GM12878 (cell line): ENCODE measurements around the gene YARS1. TPM values are rescaled to one million over a fixed set of nuclear protein-coding genes. Genes with fewer than 3 reads are reported as not detected.

Experiments
- CREM ChIP-seq: IDR thresholded peaks from 2 replicates; pipeline ENCODE4 v1.6.1; 2014; ENCODE audit warnings: antibody characterized with exemption, low read depth
- ESRRA ChIP-seq: IDR thresholded peaks from 2 replicates; pipeline ENCODE4 v1.6.1; 2012; ENCODE audit warnings: mild to moderate bottlenecking, low read length, improper control_type of control experiment
- EZH2 ChIP-seq: IDR thresholded peaks from 2 replicates; pipeline ENCODE4 v1.6.1; 2012; ENCODE audit warnings: low read depth, mild to moderate bottlenecking, control low read depth, inconsistent platforms, low read length, borderline replicate concordance; ENCODE audit not compliant: control insufficient read depth
- GATAD2B ChIP-seq: fragments of 450-650 bp; conservative IDR thresholded peaks from 2 replicates; pipeline ENCODE4 v1.6.1; 2017; ENCODE audit warnings: low read depth, mild to moderate bottlenecking, moderate library complexity
- HDAC6 ChIP-seq: fragments of 200-600 bp; sonication (generic); IDR thresholded peaks from one replicate; pipeline ENCODE4 v1.8.0; 2017; ENCODE audit warnings: antibody characterized with exemption; ENCODE audit not compliant: unreplicated experiment
- IRF5 ChIP-seq: fragments of 450-650 bp; IDR thresholded peaks from 2 replicates; pipeline ENCODE4 v1.6.1; 2017; ENCODE audit warnings: borderline replicate concordance
- LARP7 ChIP-seq: fragments of 450-650 bp; IDR thresholded peaks from 2 replicates; pipeline ENCODE4 v1.6.1; 2017; ENCODE audit warnings: mild to moderate bottlenecking
- MEF2A ChIP-seq: IDR thresholded peaks from 2 replicates; pipeline ENCODE4 v1.6.1; 2011; ENCODE audit warnings: low read depth, mild to moderate bottlenecking, low read length, moderate library complexity; ENCODE audit not compliant: insufficient read depth
- PAX8 ChIP-seq: fragments of 450-650 bp; IDR thresholded peaks from 2 replicates; pipeline ENCODE4 v1.6.1; 2017; ENCODE audit warnings: mild to moderate bottlenecking, moderate library complexity
- POLR2A ChIP-seq: IDR thresholded peaks from 2 replicates; pipeline ENCODE4 v1.6.1; 2011; ENCODE audit warnings: low read depth, mild to moderate bottlenecking, low read length
- POLR2AphosphoS2 ChIP-seq: IDR thresholded peaks from 2 replicates; pipeline ENCODE4 v1.6.1; 2011; ENCODE audit warnings: low read depth, mild to moderate bottlenecking, low read length, improper control_type of control experiment, moderate library complexity
- POLR2AphosphoS5 ChIP-seq: IDR thresholded peaks from 2 replicates; pipeline ENCODE4 v1.6.1; 2011; ENCODE audit warnings: mild to moderate bottlenecking, low read length, inconsistent platforms
- POU2F2 ChIP-seq: IDR thresholded peaks from 3 replicates; pipeline ENCODE4 v1.6.1; 2011; ENCODE audit warnings: low read depth, mild to moderate bottlenecking, low read length, borderline replicate concordance
- RELA ChIP-seq: fragments of 450-650 bp; IDR thresholded peaks from 2 replicates; pipeline ENCODE4 v1.8.0; 2014; ENCODE audit warnings: borderline replicate concordance; ENCODE audit not compliant: partially characterized antibody
- SMARCA5 ChIP-seq: fragments of 450-650 bp; IDR thresholded peaks from 2 replicates; pipeline ENCODE4 v1.6.1; 2017; ENCODE audit warnings: mild to moderate bottlenecking
- SMC3 ChIP-seq: IDR thresholded peaks from 2 replicates; pipeline ENCODE4 v1.6.1; 2011; ENCODE audit warnings: low read length, improper control_type of control experiment, borderline replicate concordance
- STAT1 ChIP-seq: fragments of 450-650 bp; conservative IDR thresholded peaks from 2 replicates; pipeline ENCODE4 v1.6.1; 2014; ENCODE audit warnings: antibody characterized with exemption, mild to moderate bottlenecking
- YY1 ChIP-seq: IDR thresholded peaks from 2 replicates; pipeline ENCODE4 v1.6.1; 2011; ENCODE audit warnings: low read depth, mild to moderate bottlenecking, low read length
- ZNF384 ChIP-seq: IDR thresholded peaks from 2 replicates; pipeline ENCODE4 v1.6.1; 2012; ENCODE audit warnings: low read depth, mild to moderate bottlenecking, low read length, improper control_type of control experiment, borderline replicate concordance
- ZSCAN29 ChIP-seq: fragments of 450-650 bp; IDR thresholded peaks from 2 replicates; pipeline ENCODE4 v1.6.1; 2017; ENCODE audit warnings: mild to moderate bottlenecking, moderate library complexity
- ZZZ3 ChIP-seq: IDR thresholded peaks from 2 replicates; pipeline ENCODE4 v1.6.1; 2011; ENCODE audit warnings: low read depth; ENCODE audit not compliant: control insufficient read depth, insufficient read length
- polyA plus RNA-seq, 11 experiments: library from polyadenylated mRNA; depleted of rRNA in 4 of 11; unstranded in 6 of 11; stranded (reverse) in 5 of 11; fragments of >200 nt; fragmentation: Nextera tagmentation in 4 of 11; fragmentation: Illumina TruSeq in 1 of 11; extraction: Ambion mirVana in 4 of 11; extraction: Trizol in 1 of 11; gene quantifications; 1 replicate in 1 of 11; 2 replicates in 10 of 11; pipeline versions ENCODE4 v1.2.1 to v1.2.3, GENCODE V29; 2011 to 2016; ENCODE audit warnings: inconsistent platforms in 2 of 11, missing spikeins in 2 of 11, low read depth in 1 of 11
- total RNA-seq, 4 experiments: library from RNA; depleted of rRNA in 3 of 4; stranded (reverse); fragments of >200 nt in 3 of 4; fragmentation: Illumina TruSeq in 1 of 4; extraction: Trizol in 1 of 4; gene quantifications; 2 replicates each; pipeline versions ENCODE4 v1.2.1 to v1.2.3, GENCODE V29; 2013 to 2021
- TF ChIP-seq, protein P1 (sequence below): fragments of 450-650 bp; IDR thresholded peaks from 2 replicates; pipeline ENCODE4 v1.6.1; 2017; ENCODE audit warnings: mild to moderate bottlenecking, moderate library complexity
- TF ChIP-seq, protein P2 (sequence below): IDR thresholded peaks from 2 replicates; pipeline ENCODE4 v1.6.1; 2012; ENCODE audit warnings: low read depth, low read length, improper control_type of control experiment
- TF ChIP-seq, protein P3 (sequence below): fragments of 450-650 bp; IDR thresholded peaks from 2 replicates; pipeline ENCODE4 v1.6.1; 2017; ENCODE audit warnings: low read depth, mild to moderate bottlenecking, moderate library complexity

Gene YARS1
- total and polyA plus RNA-seq, 10 of the 15 experiments (the other 5 are each of a cell fraction or from before 2014, with no cell fraction given), result 39.9 to 202 (median 136) TPM

DNA sequence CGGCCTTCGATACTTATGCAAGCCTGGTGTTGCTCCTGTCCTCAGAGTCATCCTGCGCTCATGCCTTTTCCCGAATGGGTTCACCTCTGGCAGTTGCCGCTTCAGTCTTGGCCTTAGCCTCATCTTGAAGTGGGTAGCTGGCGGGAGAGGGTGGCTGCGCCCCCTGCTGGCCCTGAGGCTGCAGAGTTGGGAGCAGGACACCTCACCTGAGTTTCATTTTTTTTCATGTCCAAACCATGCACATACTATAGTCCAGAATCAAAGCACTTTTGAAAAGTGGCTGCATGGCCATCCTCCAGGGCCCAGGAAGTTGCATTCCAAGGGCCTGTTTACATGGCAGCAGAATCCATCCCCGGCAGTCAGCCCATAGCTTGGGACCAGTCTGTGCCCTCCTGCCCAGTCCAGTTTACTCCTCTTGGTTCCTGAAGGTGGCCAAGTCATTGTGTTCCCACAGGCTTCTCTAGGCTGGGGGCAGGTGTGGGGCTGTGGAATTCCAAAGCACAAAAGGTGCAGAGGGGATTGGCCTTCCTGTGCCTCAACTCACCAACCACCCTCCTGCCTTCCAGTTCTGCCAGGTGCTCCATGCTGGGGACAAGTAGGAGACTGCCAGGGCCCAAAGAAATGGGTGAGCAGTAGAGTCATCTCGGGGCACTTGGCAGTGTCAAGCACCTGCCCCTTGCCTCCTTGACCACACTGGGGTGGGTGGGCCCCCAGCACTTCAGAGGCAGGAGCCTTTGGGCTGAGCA is 44.0 kb downstream of the YARS1 start (continued):
- TF ChIP-seq POLR2A, result peak; percentile 8; the same call in 1 of the 2 replicates
- TF ChIP-seq, protein P1, sequence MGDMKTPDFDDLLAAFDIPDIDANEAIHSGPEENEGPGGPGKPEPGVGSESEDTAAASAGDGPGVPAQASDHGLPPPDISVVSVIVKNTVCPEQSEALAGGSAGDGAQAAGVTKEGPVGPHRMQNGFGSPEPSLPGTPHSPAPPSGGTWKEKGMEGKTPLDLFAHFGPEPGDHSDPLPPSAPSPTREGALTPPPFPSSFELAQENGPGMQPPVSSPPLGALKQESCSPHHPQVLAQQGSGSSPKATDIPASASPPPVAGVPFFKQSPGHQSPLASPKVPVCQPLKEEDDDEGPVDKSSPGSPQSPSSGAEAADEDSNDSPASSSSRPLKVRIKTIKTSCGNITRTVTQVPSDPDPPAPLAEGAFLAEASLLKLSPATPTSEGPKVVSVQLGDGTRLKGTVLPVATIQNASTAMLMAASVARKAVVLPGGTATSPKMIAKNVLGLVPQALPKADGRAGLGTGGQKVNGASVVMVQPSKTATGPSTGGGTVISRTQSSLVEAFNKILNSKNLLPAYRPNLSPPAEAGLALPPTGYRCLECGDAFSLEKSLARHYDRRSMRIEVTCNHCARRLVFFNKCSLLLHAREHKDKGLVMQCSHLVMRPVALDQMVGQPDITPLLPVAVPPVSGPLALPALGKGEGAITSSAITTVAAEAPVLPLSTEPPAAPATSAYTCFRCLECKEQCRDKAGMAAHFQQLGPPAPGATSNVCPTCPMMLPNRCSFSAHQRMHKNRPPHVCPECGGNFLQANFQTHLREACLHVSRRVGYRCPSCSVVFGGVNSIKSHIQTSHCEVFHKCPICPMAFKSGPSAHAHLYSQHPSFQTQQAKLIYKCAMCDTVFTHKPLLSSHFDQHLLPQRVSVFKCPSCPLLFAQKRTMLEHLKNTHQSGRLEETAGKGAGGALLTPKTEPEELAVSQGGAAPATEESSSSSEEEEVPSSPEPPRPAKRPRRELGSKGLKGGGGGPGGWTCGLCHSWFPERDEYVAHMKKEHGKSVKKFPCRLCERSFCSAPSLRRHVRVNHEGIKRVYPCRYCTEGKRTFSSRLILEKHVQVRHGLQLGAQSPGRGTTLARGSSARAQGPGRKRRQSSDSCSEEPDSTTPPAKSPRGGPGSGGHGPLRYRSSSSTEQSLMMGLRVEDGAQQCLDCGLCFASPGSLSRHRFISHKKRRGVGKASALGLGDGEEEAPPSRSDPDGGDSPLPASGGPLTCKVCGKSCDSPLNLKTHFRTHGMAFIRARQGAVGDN, result no peak
- no peak for TF ChIP-seq POLR2AphosphoS2
- no peak for TF ChIP-seq MEF2A
- TF ChIP-seq POLR2AphosphoS5, result no peak; the same call in 1 of the 2 replicates
- no peak for TF ChIP-seq HDAC6
- TF ChIP-seq SMARCA5, result peak; percentile 65; the same call in 1 of the 2 replicates
- TF ChIP-seq STAT1, result no peak
- no peak for TF ChIP-seq ZSCAN29
- TF ChIP-seq EZH2, result no peak
- peak; percentile 31; the same call in 1 of the 2 replicates for TF ChIP-seq LARP7
- TF ChIP-seq ESRRA, result no peak
- no peak for TF ChIP-seq POU2F2
- TF ChIP-seq, protein P2, sequence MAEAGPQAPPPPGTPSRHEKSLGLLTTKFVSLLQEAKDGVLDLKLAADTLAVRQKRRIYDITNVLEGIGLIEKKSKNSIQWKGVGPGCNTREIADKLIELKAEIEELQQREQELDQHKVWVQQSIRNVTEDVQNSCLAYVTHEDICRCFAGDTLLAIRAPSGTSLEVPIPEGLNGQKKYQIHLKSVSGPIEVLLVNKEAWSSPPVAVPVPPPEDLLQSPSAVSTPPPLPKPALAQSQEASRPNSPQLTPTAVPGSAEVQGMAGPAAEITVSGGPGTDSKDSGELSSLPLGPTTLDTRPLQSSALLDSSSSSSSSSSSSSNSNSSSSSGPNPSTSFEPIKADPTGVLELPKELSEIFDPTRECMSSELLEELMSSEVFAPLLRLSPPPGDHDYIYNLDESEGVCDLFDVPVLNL, result no peak
- TF ChIP-seq GATAD2B, result no peak
- no peak for TF ChIP-seq PAX8
- peak; percentile 96 for TF ChIP-seq SMC3
- peak; percentile 34 for TF ChIP-seq RELA
- peak; percentile 71 for TF ChIP-seq ZNF384
- no peak for TF ChIP-seq ZZZ3
- TF ChIP-seq CREM, result no peak
- TF ChIP-seq IRF5, result no peak
- TF ChIP-seq YY1, result peak; percentile 78; the same call in 1 of the 2 replicates
- TF ChIP-seq, protein P3, sequence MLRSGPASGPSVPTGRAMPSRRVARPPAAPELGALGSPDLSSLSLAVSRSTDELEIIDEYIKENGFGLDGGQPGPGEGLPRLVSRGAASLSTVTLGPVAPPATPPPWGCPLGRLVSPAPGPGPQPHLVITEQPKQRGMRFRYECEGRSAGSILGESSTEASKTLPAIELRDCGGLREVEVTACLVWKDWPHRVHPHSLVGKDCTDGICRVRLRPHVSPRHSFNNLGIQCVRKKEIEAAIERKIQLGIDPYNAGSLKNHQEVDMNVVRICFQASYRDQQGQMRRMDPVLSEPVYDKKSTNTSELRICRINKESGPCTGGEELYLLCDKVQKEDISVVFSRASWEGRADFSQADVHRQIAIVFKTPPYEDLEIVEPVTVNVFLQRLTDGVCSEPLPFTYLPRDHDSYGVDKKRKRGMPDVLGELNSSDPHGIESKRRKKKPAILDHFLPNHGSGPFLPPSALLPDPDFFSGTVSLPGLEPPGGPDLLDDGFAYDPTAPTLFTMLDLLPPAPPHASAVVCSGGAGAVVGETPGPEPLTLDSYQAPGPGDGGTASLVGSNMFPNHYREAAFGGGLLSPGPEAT, result no peak
- TF ChIP-seq, all 136 proteins: peak for 11
